ENCODE measurements around the gene ACTA1. TPM values are rescaled to one million over a fixed set of nuclear protein-coding genes. Genes with fewer than 3 reads are reported as not detected.

The ACTA1 gene
- total and polyA plus RNA-seq, 2 donors (not counting 3 experiments of a cell fraction or from before 2014, with no cell fraction given) = 0.22 to 0.33 TPM

DNA sequence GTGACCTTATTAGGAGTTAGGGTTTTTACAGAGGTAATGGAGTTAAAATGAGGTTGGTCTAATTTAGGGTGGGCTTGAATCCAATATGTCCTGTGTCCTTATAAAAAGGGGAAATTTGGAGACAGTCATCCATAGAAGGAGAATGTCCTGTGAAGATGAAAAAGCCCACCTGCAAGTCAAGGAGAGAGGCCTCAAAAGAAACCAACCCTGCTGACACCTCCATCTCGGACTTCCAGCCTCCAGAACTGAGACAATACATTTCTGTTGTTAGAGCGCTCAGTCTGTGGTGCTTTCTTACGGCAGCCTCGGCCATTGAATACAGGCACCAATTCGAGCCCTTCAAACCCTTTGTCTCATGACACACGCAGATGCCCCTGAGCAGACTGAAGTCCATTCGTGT, 43.8 kb downstream of the ACTA1 start:
- no peaks in the 10 kb centered on the region for H3K4me1 ChIP-seq (ENCODE audit: control insufficient read depth, extremely low read depth, insufficient read depth, low read length)
- dilution Hi-C loops (cut with MboI; ENCODE audit: extremely low pct_ligation_motif_present, low sequenced_read_pairs) = no loop called here
- no peak overlapping the region for H2AFZ ChIP-seq (ENCODE audit: low read depth, low read length)
- no peak for FAIRE-seq
- H3K27ac ChIP-seq (ENCODE audit: insufficient read depth, low read depth, low read length) = no peak overlapping the region
- intact Hi-C loops (cut with micrococcal nuclease) = no loop called here
- no peak overlapping the region for H3K4me3 ChIP-seq (replicated peaks in 1 of 3; ENCODE audit: insufficient read depth in 1 of 3, low read depth in 1 of 3, low read length in 3 of 3)
- no peaks in the 10 kb centered on the region for H3K36me3 ChIP-seq (ENCODE audit: control insufficient read depth in 2 of 2, extremely low read depth in 1 of 2, insufficient read depth in 2 of 2, low read length in 2 of 2)
- ChIA-PET CTCF (no interaction called here), POLR2A (no interaction called here)
- no peaks in the 10 kb centered on the region for H3K9me3 ChIP-seq (replicated peaks; ENCODE audit: control insufficient read depth, insufficient read depth, low read length)
- DNase-seq (ENCODE audit: low read depth, low spot score) = no peak
- no peaks in the 10 kb centered on the region for H3K79me2 ChIP-seq (ENCODE audit: control insufficient read depth, insufficient read depth, low read length)
- BruUV-seq (replicated peaks) = no TSS peak
- no peaks in the 10 kb centered on the region for H4K20me1 ChIP-seq (replicated peaks; ENCODE audit: control insufficient read depth, extremely low read depth, insufficient read depth, low read length)
- H3K4me2 ChIP-seq (ENCODE audit: insufficient read depth, low read length) = no peak overlapping the region
- no peaks in the 10 kb centered on the region for H3K9me1 ChIP-seq (replicated peaks; ENCODE audit: control insufficient read depth, extremely low read depth, insufficient read depth, low read length)
- TF ChIP-seq, protein P1, sequence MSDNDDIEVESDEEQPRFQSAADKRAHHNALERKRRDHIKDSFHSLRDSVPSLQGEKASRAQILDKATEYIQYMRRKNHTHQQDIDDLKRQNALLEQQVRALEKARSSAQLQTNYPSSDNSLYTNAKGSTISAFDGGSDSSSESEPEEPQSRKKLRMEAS (IDR thresholded peaks at IDR 0.05; ENCODE audit: insufficient read depth, insufficient read length) = no peak
- no peak for TF ChIP-seq MYC (IDR thresholded peaks at IDR 0.05; ENCODE audit: low read depth, low read length)
- no peak for TF ChIP-seq POLR2AphosphoS5 (IDR thresholded peaks at IDR 0.05; ENCODE audit: insufficient read depth, low read depth, low read length)
- TF ChIP-seq GATA2 (IDR thresholded peaks at IDR 0.05; ENCODE audit: insufficient read depth, insufficient read length, low read depth, low read length) = no peak
- H3K27me3 ChIP-seq (ENCODE audit: control insufficient read depth in 2 of 2, insufficient read depth in 2 of 2, low read length in 2 of 2) = no peaks in the 10 kb centered on the region
- H3K9ac ChIP-seq (replicated peaks; ENCODE audit: extremely low read depth, insufficient read depth, low read length) = no peak overlapping the region

DNA sequence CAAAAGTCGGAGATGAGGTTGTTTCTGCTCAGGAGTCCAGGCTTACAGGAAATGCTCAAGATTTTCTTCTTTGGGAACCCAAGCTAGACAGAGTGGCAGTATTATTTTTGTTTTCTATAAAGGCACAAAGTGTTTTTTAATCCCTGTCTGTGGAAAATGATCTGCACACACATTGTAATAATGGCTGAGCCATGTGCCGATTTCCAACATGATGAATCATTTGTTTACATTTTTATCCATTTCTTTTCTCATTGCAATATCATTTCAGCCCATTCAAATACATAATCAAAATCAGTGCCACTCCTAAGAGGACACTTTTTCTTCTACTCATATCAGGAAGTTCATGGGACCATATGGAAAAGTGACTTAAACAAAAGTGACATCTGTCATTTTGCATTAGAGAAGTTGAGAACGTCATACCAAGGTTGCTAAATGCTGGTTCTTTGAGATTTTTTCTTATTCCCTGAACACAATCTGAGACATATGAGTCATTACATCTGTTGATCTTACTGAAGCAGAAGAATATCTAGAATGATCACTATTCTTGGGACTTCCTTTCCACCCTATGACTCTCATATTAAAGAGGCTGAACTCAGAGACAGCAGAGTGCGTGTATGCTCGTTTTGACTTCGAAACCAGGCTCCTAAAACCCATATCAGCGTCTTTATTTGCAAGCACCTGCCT, 44.9 kb downstream of the ACTA1 start:
- DNase-seq (ENCODE audit: low read depth, low spot score) (no peak), FAIRE-seq (peak; percentile 31)
- H2AFZ ChIP-seq (ENCODE audit: low read depth, low read length) = no peak overlapping the region
- no TSS peak for BruUV-seq (replicated peaks)
- no peak overlapping the region for H3K4me2 ChIP-seq (ENCODE audit: insufficient read depth, low read length)
- H3K27me3 ChIP-seq (ENCODE audit: control insufficient read depth in 2 of 2, insufficient read depth in 2 of 2, low read length in 2 of 2) = no peaks in the 10 kb centered on the region
- no peak overlapping the region for H3K9ac ChIP-seq (replicated peaks; ENCODE audit: extremely low read depth, insufficient read depth, low read length)
- H3K27ac ChIP-seq (ENCODE audit: insufficient read depth, low read depth, low read length) = no peak overlapping the region
- no peaks in the 10 kb centered on the region for H4K20me1 ChIP-seq (replicated peaks; ENCODE audit: control insufficient read depth, extremely low read depth, insufficient read depth, low read length)
- no peak overlapping the region for H3K4me3 ChIP-seq (replicated peaks in 1 of 3; ENCODE audit: insufficient read depth in 1 of 3, low read depth in 1 of 3, low read length in 3 of 3)
- ChIA-PET POLR2A (no interaction called here), CTCF (no interaction called here)
- H3K4me1 ChIP-seq (ENCODE audit: control insufficient read depth, extremely low read depth, insufficient read depth, low read length) = no peaks in the 10 kb centered on the region
- no peaks in the 10 kb centered on the region for H3K9me1 ChIP-seq (replicated peaks; ENCODE audit: control insufficient read depth, extremely low read depth, insufficient read depth, low read length)
- H3K36me3 ChIP-seq (ENCODE audit: control insufficient read depth in 2 of 2, extremely low read depth in 1 of 2, insufficient read depth in 2 of 2, low read length in 2 of 2) = no peaks in the 10 kb centered on the region
- dilution Hi-C loops (cut with MboI; ENCODE audit: extremely low pct_ligation_motif_present, low sequenced_read_pairs) = no loop called here
- TF ChIP-seq GATA2 (IDR thresholded peaks at IDR 0.05; ENCODE audit: insufficient read depth, insufficient read length, low read depth, low read length) (no peak), FOS (IDR thresholded peaks at IDR 0.05; ENCODE audit: borderline replicate concordance, insufficient read depth, low read length) (no peak), MYC (IDR thresholded peaks at IDR 0.05; ENCODE audit: low read depth, low read length) (no peak), POLR2A (IDR thresholded peaks at IDR 0.05; ENCODE audit: low read depth, low read length) (no peak), JUN (IDR thresholded peaks at IDR 0.05; ENCODE audit: borderline replicate concordance, insufficient read depth, insufficient read length, low read depth) (no peak), POLR2AphosphoS5 (IDR thresholded peaks at IDR 0.05; ENCODE audit: insufficient read depth, low read depth, low read length) (no peak), EZH2 (IDR thresholded peaks at IDR 0.05; ENCODE audit: borderline replicate concordance, low read depth, low read length, severe bottlenecking) (no peak)
- TF ChIP-seq, protein P1 (IDR thresholded peaks at IDR 0.05; ENCODE audit: insufficient read depth, insufficient read length) = no peak
- TF ChIP-seq, protein P2, sequence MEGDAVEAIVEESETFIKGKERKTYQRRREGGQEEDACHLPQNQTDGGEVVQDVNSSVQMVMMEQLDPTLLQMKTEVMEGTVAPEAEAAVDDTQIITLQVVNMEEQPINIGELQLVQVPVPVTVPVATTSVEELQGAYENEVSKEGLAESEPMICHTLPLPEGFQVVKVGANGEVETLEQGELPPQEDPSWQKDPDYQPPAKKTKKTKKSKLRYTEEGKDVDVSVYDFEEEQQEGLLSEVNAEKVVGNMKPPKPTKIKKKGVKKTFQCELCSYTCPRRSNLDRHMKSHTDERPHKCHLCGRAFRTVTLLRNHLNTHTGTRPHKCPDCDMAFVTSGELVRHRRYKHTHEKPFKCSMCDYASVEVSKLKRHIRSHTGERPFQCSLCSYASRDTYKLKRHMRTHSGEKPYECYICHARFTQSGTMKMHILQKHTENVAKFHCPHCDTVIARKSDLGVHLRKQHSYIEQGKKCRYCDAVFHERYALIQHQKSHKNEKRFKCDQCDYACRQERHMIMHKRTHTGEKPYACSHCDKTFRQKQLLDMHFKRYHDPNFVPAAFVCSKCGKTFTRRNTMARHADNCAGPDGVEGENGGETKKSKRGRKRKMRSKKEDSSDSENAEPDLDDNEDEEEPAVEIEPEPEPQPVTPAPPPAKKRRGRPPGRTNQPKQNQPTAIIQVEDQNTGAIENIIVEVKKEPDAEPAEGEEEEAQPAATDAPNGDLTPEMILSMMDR (IDR thresholded peaks at IDR 0.05; ENCODE audit: extremely low read depth in 1 of 2, insufficient read depth in 1 of 2, low read depth in 1 of 2, low read length in 2 of 2) = no peak
- H3K9me3 ChIP-seq (replicated peaks; ENCODE audit: control insufficient read depth, insufficient read depth, low read length) = no peaks in the 10 kb centered on the region
- intact Hi-C loops (cut with micrococcal nuclease) = no loop called here
- no peaks in the 10 kb centered on the region for H3K79me2 ChIP-seq (ENCODE audit: control insufficient read depth, insufficient read depth, low read length)
